GM21786 (cell line): ENCODE results near the gene GCDH.
"Not testable (repeated sequence)": the region's sequence is repeated elsewhere in the genome, so short reads cannot be mapped to it uniquely, and the experiment has no call there.

Experiments
- ATAC-seq: cut with Tn5 transposase; IDR thresholded peaks from one replicate; pipeline ENCODE4 v1.9.1; 2021; ENCODE audit not compliant: unreplicated experiment

GCDH gene

DNA sequence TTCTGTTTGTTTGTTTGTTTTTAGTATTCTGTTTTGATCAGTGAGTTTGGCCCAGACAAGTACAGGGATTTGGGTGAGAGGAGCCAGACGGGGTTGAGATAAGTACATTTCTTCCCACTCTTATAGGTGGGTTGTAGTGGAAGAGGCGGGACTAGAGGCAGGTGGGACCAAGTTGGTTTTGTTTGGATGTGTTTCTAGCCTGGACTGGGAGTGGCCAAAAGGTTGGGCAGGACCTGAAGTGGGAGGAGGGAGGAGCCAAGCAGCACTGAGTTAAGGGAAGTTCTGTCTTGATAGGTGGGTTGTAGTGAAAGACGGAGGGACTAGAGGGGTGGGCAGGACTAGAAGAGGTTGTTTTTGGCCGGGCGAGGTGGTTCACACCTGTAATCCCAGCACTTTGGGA lies 18.7 kb upstream of the GCDH start:
- no peak for ATAC-seq

- ATAC-seq, result no peak
Measured at GRCh38 chr19:12872941-12873890, 17.7 kb upstream of the GCDH start.

DNA sequence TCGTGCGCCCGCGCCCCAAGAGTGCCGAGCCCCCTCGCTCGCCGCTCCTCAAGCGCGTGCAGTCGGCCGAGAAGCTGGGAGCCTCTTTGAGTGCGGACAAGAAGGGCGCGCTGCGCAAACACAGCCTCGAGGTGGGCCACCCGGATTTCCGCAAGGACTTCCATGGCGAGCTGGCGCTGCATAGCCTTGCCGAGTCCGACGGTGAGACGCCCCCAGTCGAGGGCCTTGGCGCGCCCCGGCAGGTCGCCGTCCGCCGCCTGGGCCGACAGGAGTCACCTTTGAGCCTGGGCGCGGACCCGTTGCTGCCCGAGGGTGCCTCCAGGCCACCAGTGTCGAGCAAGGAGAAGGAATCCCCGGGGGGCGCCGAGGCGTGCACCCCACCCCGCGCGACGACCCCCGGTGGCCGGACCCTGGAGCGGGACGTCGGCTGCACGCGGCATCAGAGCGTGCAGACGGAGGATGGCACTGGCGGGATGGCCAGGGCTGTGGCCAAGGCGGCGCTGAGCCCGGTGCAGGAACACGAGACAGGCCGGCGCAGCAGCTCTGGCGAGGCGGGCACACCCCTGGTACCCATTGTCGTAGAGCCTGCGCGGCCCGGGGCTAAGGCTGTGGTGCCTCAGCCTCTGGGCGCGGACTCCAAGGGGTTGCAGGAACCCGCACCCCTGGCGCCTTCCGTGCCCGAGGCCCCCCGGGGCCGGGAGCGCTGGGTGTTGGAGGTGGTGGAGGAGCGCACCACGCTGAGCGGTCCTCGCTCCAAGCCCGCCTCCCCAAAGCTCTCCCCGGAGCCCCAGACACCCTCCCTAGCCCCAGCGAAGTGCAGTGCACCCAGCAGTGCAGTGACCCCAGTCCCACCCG lies 16.8 kb upstream of the GCDH start:
- ATAC-seq, result no peak

- ATAC-seq, result no peak
Measured at GRCh38 chr19:12875086-12875485, 15.9 kb upstream of the GCDH start.

GRCh38 chr19:12880551-12881171 lies 10.3 kb upstream of the GCDH start:
- peak; percentile 30 for ATAC-seq

GRCh38 chr19:12881172-12881808 lies 9.7 kb upstream of the GCDH start, which contains the start of gene DNASE2:
Gene DNASE2 (minus strand): TSS chr19:12881449. CDS start chr19:12881375, 74 bp downstream.
- ATAC-seq, result peak; percentile 70

DNA sequence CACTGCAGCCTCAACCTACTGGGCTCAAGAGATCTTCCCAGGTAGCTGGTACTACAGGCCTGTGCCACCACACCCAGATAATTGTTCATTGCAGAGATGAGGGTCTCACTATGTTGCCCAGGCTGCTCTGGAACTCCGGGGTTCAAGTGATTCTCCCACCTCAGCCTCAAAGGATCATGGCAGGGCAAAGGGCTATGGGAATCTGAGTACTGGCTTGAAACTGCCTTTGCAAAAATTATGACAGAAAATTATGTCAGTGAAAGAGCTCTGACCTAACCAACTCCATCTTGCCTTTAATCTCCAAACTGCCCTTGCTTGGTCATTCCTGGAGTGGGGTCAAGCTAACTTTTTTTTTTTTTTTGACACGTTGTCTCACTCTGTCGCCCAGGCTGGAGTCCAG lies 8.4 kb upstream of the GCDH start:
- no peak for ATAC-seq

DNA sequence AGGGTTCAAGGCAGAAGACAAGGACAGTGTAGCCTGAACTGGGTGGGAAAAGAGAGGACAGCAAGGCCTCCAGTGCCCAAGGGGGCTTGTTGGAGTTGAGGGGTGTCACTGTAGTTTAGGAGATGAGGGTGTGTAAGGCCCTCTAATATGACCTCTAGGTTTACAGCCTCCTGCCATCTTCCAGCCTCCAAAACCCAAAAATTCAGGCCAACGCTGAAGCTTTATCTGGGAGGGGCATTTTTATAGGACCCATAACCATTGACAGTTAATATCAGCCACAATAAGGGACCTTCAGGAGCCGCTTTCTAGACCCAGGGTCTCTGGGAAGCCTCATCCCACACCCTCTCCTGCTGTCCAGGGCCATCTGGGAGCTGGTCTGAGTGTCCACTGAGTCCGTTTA lies 6.8 kb upstream of the GCDH start:
- no peak for ATAC-seq

- no peak for ATAC-seq
Measured at GRCh38 chr19:12884627-12884925, 6.4 kb upstream of the GCDH start.

GRCh38 chr19:12884926-12885748 lies 5.8 kb upstream of the GCDH start:
- no peak for ATAC-seq

GRCh38 chr19:12885749-12886650 lies 5.0 kb upstream of the GCDH start:
- ATAC-seq, result no peak

DNA sequence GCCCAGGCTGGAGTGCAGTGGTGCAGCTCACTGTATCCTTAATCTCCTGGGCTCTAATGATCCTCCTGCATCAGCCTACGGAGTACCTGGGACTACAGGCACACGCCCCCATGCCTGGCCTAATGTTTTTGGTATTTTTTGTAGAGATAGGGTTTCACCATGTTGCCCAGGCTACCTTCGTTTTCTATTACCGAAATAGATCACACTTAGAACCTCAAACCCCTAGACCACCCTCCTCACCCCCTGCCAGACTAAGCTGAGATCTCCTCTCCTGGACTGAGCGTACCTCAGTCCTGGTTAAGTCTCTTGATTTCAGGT lies 4.3 kb upstream of the GCDH start:
- ATAC-seq, result no peak

GRCh38 chr19:12886969-12887747 lies 3.8 kb upstream of the GCDH start, which contains the start of gene KLF1:
Gene KLF1 (minus strand): TSS chr19:12887201. CDS start chr19:12887140, 61 bp downstream.
- no peak for ATAC-seq

- no peak for ATAC-seq
Measured at GRCh38 chr19:12888006-12888603, 2.9 kb upstream of the GCDH start.

GRCh38 chr19:12890299-12890786 lies 617 bp upstream of the GCDH start:
- ATAC-seq, result not testable (repeated sequence)

DNA sequence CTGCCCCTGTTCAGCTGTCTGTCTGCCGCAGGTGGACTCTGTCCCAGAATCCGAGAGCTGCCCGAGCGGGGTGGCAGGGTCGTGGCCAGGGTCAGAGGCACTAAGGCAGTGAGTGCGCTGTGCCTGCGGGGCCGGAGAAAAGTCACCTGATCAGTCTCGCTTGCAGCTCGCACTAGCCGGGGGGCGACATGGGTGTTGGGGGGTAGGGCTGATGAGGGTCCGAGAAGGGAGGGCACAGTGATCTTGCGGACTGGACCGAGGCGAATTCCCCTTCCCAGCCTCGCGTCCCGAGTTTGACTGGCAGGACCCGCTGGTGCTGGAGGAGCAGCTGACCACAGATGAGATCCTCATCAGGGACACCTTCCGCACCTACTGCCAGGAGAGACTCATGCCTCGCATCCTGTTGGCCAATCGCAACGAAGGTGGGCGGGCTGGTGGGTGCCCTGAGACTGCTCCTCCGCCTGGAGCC lies 627 bp downstream of the GCDH start:
- ATAC-seq, result no peak

DNA sequence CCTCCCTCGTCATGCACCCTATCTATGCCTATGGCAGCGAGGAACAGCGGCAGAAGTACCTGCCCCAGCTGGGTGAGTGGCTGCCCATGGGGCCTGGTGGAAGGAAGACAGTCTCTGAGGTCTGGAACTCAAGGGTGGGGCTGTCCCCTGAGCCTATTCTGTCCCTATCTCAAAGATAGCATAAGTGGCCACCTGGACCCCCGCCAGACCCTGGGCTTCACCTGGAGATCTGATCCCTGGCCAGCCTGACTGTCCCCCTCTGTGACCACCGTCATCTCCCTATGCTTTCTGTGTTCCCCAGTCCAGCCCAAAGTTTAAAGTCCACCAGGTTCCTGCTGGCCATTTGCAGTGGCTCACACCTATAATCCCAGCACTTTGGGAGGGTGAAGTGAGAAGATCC lies 2.6 kb downstream of the GCDH start:
- no peak for ATAC-seq

DNA sequence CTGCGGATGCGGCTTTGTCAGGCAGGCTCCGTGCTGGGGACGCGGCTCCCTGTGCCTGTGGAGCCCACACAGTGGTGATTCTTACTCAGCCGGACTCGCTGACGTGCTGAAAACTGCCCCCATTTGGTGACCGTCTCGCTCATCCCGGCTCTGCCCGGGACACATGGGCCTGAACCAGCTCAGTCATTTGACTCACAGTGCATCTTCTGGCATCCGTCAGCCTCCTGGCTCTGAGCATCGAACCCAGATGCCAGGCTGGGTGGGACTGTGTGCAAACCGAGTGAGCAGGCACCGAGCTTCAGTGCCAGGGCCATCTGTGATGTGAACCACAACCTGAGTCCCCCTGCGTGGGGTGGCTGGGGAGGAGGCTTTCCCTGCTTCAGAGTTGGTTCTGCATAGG lies 5.5 kb downstream of the GCDH start:
- ATAC-seq, result no peak
